Astrocyte (in vitro differentiated cells and primary cell): ENCODE results near the gene TMEM238L. TPM values are rescaled to one million over a fixed set of nuclear protein-coding genes. Genes with fewer than 3 reads are reported as not detected.

Source experiments
- DNase-seq: peaks from one replicate; pipeline ENCODE4 v3.0.0-alpha.2; 2010; ENCODE audit warnings: low read depth
- FAIRE-seq: peaks from 2 replicates; lab custom pipeline; 2011; peaks lifted over from hg19 to GRCh38; lab: Jason Lieb, UNC
- H2AFZ ChIP-seq: 2 replicates; pipeline ENCODE4 v1.6.0; 2012; ENCODE audit warnings: low read depth, low read length, inconsistent platforms
- H3K27ac ChIP-seq: 2 replicates; pipeline ENCODE4 v1.5.1; 2011; ENCODE audit warnings: low read depth, low read length, inconsistent platforms
- H3K27me3 ChIP-seq: 2 replicates; pipeline ENCODE4 v1.6.0; 2011; ENCODE audit warnings: low read length, inconsistent platforms; ENCODE audit not compliant: insufficient read depth
- H3K36me3 ChIP-seq: 2 replicates; pipeline ENCODE4 v1.5.1; 2011; ENCODE audit warnings: low read length, inconsistent platforms; ENCODE audit not compliant: insufficient read depth
- H3K4me1 ChIP-seq: 2 replicates; pipeline ENCODE4 v1.5.1; 2011; ENCODE audit warnings: low read length, inconsistent platforms; ENCODE audit not compliant: insufficient read depth
- H3K4me2 ChIP-seq: 2 replicates; pipeline ENCODE4 v1.6.0; 2012; ENCODE audit warnings: low read length, inconsistent platforms
- H3K4me3 ChIP-seq: 2 replicates; pipeline ENCODE4 v1.5.1; 2011; ENCODE audit warnings: low read depth, mild to moderate bottlenecking, low read length, inconsistent platforms; ENCODE audit not compliant: insufficient read depth
- H3K79me2 ChIP-seq: 2 replicates; pipeline ENCODE4 v1.6.0; 2012; ENCODE audit warnings: mild to moderate bottlenecking, low read length, inconsistent platforms; ENCODE audit not compliant: insufficient read depth
- H3K9ac ChIP-seq: 2 replicates; pipeline ENCODE4 v1.6.0; 2012; ENCODE audit warnings: mild to moderate bottlenecking, low read length, inconsistent platforms
- H3K9me3 ChIP-seq: 2 replicates; pipeline ENCODE4 v1.5.1; 2012; ENCODE audit warnings: low read depth, mild to moderate bottlenecking, low read length, inconsistent platforms; ENCODE audit not compliant: insufficient read depth
- H4K20me1 ChIP-seq: 2 replicates; pipeline ENCODE4 v1.6.0; 2012; ENCODE audit warnings: low read length, inconsistent platforms; ENCODE audit not compliant: insufficient read depth
- H3K27ac Mint-ChIP-seq: one replicate; pipeline ENCODE4 v1.8.0; 2021; ENCODE audit warnings: mild to moderate bottlenecking, mixed read lengths; ENCODE audit not compliant: unreplicated experiment
- H3K27me3 Mint-ChIP-seq: one replicate; pipeline ENCODE4 v1.8.0; 2021; ENCODE audit warnings: low read depth, mixed read lengths; ENCODE audit not compliant: unreplicated experiment
- H3K36me3 Mint-ChIP-seq: one replicate; pipeline ENCODE4 v1.8.0; 2021; ENCODE audit warnings: low read depth, mixed read lengths; ENCODE audit not compliant: unreplicated experiment
- H3K4me1 Mint-ChIP-seq: one replicate; pipeline ENCODE4 v1.8.0; 2021; ENCODE audit warnings: low read depth, mixed read lengths; ENCODE audit not compliant: unreplicated experiment
- H3K4me3 Mint-ChIP-seq: one replicate; pipeline ENCODE4 v1.8.0; 2021; ENCODE audit warnings: mild to moderate bottlenecking, moderate library complexity, mixed read lengths; ENCODE audit not compliant: unreplicated experiment
- H3K9me3 Mint-ChIP-seq: one replicate; pipeline ENCODE4 v1.8.0; 2021; ENCODE audit warnings: mild to moderate bottlenecking, mixed read lengths; ENCODE audit not compliant: unreplicated experiment
- EZH2 ChIP-seq: IDR thresholded peaks from 2 replicates; pipeline ENCODE4 v1.6.1; 2012; ENCODE audit warnings: mild to moderate bottlenecking, low read length, inconsistent platforms; ENCODE audit not compliant: insufficient read depth
- total RNA-seq: library from RNA; stranded (reverse); gene quantifications from 2 replicates; pipeline ENCODE4 v1.2.1, GENCODE V29; 2021
- TF ChIP-seq, protein P1 (sequence below): IDR thresholded peaks from 2 replicates; pipeline ENCODE4 v1.5.1; 2011; ENCODE audit warnings: low read depth, mild to moderate bottlenecking, inconsistent platforms, low read length, moderate library complexity; ENCODE audit not compliant: insufficient read depth

TMEM238L gene
- total RNA-seq, 1 donor from 2014 or later = not detected

DNA sequence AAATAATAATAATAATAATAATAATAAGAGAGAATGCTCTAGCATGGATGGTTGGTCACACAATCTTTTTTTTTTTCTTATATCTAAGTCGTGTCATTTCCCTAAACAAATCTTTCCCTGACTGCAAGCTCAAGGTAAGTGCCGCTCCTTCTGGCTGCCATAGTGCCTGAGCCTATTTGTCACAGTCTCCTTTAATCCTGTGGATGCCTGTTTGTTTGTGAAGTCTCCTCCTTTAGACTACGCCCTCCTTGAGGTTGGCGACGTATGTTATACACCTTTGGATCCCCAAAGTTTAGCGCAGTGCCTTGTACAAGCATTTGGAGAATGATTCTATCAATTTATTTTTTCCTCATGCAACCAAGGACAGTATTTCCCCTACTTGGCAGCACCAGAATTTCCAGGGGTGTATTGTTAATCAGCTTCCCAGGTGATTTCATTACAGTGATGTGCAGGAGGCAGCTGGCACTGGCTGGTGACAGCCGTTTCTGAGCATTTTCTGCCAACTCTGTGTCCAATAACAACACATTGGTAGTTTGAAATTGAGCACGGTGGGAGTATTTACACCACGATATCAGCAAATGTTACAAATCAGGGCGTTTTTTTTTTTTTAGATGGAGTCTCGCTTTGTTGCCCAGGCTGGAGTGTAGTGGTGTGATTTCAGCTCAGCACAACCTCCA, 26.6 kb downstream of the TMEM238L start:
- FAIRE-seq (no peak), DNase-seq (no peak)
- H3K4me3 Mint-ChIP-seq = no peak overlapping the region
- H3K27ac Mint-ChIP-seq = no peak overlapping the region
- no peaks in the 10 kb centered on the region for H3K36me3 ChIP-seq
- H3K9me3 Mint-ChIP-seq = peaks cover 4% of the 10 kb centered on the region
- H3K27me3 Mint-ChIP-seq = no peaks in the 10 kb centered on the region
- H3K4me2 ChIP-seq = no peak overlapping the region
- no peaks in the 10 kb centered on the region for H3K4me1 Mint-ChIP-seq
- H3K9ac ChIP-seq = no peak overlapping the region
- TF ChIP-seq, protein P1, sequence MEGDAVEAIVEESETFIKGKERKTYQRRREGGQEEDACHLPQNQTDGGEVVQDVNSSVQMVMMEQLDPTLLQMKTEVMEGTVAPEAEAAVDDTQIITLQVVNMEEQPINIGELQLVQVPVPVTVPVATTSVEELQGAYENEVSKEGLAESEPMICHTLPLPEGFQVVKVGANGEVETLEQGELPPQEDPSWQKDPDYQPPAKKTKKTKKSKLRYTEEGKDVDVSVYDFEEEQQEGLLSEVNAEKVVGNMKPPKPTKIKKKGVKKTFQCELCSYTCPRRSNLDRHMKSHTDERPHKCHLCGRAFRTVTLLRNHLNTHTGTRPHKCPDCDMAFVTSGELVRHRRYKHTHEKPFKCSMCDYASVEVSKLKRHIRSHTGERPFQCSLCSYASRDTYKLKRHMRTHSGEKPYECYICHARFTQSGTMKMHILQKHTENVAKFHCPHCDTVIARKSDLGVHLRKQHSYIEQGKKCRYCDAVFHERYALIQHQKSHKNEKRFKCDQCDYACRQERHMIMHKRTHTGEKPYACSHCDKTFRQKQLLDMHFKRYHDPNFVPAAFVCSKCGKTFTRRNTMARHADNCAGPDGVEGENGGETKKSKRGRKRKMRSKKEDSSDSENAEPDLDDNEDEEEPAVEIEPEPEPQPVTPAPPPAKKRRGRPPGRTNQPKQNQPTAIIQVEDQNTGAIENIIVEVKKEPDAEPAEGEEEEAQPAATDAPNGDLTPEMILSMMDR = no peak
- no peak for TF ChIP-seq EZH2
- H4K20me1 ChIP-seq = no peaks in the 10 kb centered on the region
- H3K27ac ChIP-seq = no peak overlapping the region
- no peaks in the 10 kb centered on the region for H3K27me3 ChIP-seq
- no peaks in the 10 kb centered on the region for H3K36me3 Mint-ChIP-seq
- no peak overlapping the region for H2AFZ ChIP-seq
- no peaks in the 10 kb centered on the region for H3K79me2 ChIP-seq
- H3K4me3 ChIP-seq = no peak overlapping the region
- peaks cover 3% of the 10 kb centered on the region for H3K9me3 ChIP-seq
- no peaks in the 10 kb centered on the region for H3K4me1 ChIP-seq

DNA sequence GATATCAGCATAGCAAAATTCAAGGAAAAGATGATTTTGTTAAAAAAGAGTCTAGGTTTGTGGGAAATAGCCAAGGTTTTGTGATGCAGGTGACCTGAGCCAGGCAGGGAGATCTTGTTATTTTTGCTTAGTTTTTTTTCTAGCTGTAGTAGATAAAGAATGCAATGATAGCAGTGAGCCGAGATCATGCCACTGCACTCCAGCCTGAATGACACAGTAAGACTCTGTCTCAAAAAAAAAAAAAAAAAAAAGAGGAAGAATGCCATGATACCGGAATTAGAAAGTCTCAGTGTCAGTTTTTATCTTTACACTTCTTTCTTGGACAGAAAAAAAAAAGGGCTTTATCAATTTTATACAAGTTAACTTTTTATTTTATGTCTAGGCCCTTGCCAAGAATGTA, 27.5 kb downstream of the TMEM238L start:
- H3K79me2 ChIP-seq = no peaks in the 10 kb centered on the region
- peaks cover 5% of the 10 kb centered on the region for H3K9me3 Mint-ChIP-seq
- peaks cover 1% of the 10 kb centered on the region for H3K27me3 Mint-ChIP-seq
- TF ChIP-seq, protein P1 = no peak
- TF ChIP-seq EZH2 = no peak
- no peaks in the 10 kb centered on the region for H3K4me1 Mint-ChIP-seq
- H4K20me1 ChIP-seq = no peaks in the 10 kb centered on the region
- no peak overlapping the region for H3K27ac Mint-ChIP-seq
- H3K4me3 Mint-ChIP-seq = no peak overlapping the region
- H3K9ac ChIP-seq = no peak overlapping the region
- H3K36me3 Mint-ChIP-seq = no peaks in the 10 kb centered on the region
- no peak overlapping the region for H3K4me2 ChIP-seq
- peaks cover 10% of the 10 kb centered on the region for H3K9me3 ChIP-seq
- no peaks in the 10 kb centered on the region for H3K36me3 ChIP-seq
- DNase-seq (no peak), FAIRE-seq (no peak)
- H2AFZ ChIP-seq = no peak overlapping the region
- no peaks in the 10 kb centered on the region for H3K4me1 ChIP-seq
- H3K27me3 ChIP-seq = no peaks in the 10 kb centered on the region
- H3K27ac ChIP-seq = no peak overlapping the region
- H3K4me3 ChIP-seq = no peak overlapping the region

DNA sequence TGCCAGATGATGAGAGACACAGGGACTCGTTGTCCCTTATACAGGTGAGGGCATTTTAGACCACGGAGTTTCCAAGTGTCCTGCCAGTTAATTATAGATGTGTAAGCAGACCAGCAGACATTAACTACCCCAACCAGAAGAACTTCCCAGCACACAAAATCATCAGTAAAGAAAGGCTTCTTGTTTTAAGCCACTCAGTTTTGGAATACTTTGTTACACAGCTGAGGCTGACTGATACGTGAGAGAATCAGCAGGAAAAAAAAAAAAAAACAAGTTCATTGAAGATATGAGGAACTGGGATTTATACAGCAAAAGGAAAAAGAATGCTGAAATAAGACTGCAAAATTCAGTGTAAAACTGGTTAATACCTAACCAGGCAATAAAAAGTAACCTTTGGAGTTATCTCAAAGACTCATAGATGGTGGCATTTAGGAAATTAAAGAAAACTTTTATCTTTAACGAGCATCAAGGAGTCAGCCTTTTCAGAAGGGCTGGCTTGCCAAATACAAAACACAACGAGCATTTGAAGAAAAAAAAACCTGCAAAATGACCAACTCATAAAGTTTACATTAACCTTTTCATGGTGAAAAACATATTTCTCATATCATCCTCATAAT, 28.1 kb downstream of the TMEM238L start:
- Mint-ChIP-seq H3K4me1 (no peaks in the 10 kb centered on the region), H3K27me3 (peaks cover 3% of the 10 kb centered on the region), H3K4me3 (no peak overlapping the region), H3K9me3 (peaks cover 7% of the 10 kb centered on the region), H3K36me3 (no peaks in the 10 kb centered on the region), H3K27ac (no peak overlapping the region)
- Histone ChIP-seq H3K36me3 (no peaks in the 10 kb centered on the region), H3K27me3 (no peaks in the 10 kb centered on the region), H3K27ac (no peak overlapping the region), H3K4me3 (no peak overlapping the region), H2AFZ (no peak overlapping the region), H3K79me2 (no peaks in the 10 kb centered on the region), H3K4me2 (no peak overlapping the region), H4K20me1 (no peaks in the 10 kb centered on the region), H3K9ac (no peak overlapping the region), H3K9me3 (peaks cover 10% of the 10 kb centered on the region), H3K4me1 (no peaks in the 10 kb centered on the region)
- FAIRE-seq (no peak), DNase-seq (no peak)
- TF ChIP-seq, protein P1 = no peak
- no peak for TF ChIP-seq EZH2
